A549 (cell line): ENCODE results near the gene DOK7. TPM values are rescaled to one million over a fixed set of nuclear protein-coding genes. Genes with fewer than 3 reads are reported as not detected.
A peak's percentile ranks its signal among the peaks of the same experiment; 100 is the strongest.

Source experiments
- ATAC-seq, 2 experiments: fragments of 200-7000 bp in 1 of 2; fragments of >200 bp in 1 of 2; cut with Nextera tagmentation in 1 of 2; cut with Tn5 transposase in 1 of 2; 3 replicates each; pipeline versions ENCODE4 v1.8.0 to v1.9.1; 2018 to 2020; ENCODE audit warnings: mild to moderate bottlenecking in 1 of 2, moderate library complexity in 1 of 2
- CTCF ChIA-PET: fragments of 300-600 bp; sonication (Branson Sonifier 250); formaldehyde crosslinking; extraction: SDS; loops from one replicate; lab custom pipeline; 2021; ENCODE audit warnings: antibody characterized with exemption, inconsistent platforms; lab: Yijun Ruan, JAX
- POLR2A ChIA-PET: fragments of 350-600 bp; formaldehyde crosslinking; extraction: SDS; loops from one replicate; lab custom pipeline; 2021; ENCODE audit warnings: antibody characterized with exemption, inconsistent platforms; lab: Yijun Ruan, JAX
- DNase-seq, 2 experiments: peaks; one replicate each; pipeline versions ENCODE4 v3.0.0 to v3.0.0-alpha.2; 2011 to 2016; ENCODE audit warnings: low read depth in 1 of 2, low spot score in 1 of 2
- FAIRE-seq: peaks from 2 replicates; lab custom pipeline; 2011; peaks lifted over from hg19 to GRCh38; lab: Jason Lieb, UNC
- H3K27ac ChIP-seq, 2 experiments: fragments of >200 bp; sonication (Bioruptor Twin); formaldehyde crosslinking; 3 replicates each; pipeline ENCODE4 v1.5.1; 2016 to 2017
- H3K4me1 ChIP-seq: fragments of >200 bp; sonication (Bioruptor Twin); formaldehyde crosslinking; 3 replicates; pipeline ENCODE4 v1.6.1; 2016
- H3K4me2 ChIP-seq: fragments of >200 bp; sonication (Bioruptor Twin); formaldehyde crosslinking; 3 replicates; pipeline ENCODE4 v1.6.1; 2016
- H3K4me3 ChIP-seq: fragments of >200 bp; sonication (Bioruptor Twin); formaldehyde crosslinking; 3 replicates; pipeline ENCODE4 v1.5.1; 2016
- H3K9me3 ChIP-seq: fragments of >200 bp; sonication (Bioruptor Twin); formaldehyde crosslinking; 3 replicates; pipeline ENCODE4 v1.6.1; 2016
- BCL3 ChIP-seq: fragments of >200 bp; sonication (Bioruptor Twin); formaldehyde crosslinking; IDR thresholded peaks from 3 replicates; pipeline ENCODE4 v1.6.1; 2016
- CHD4 ChIP-seq: fragments of 200-600 bp; sonication (generic); IDR thresholded peaks from 2 replicates; pipeline ENCODE4 v1.6.1; 2016; ENCODE audit warnings: antibody characterized with exemption, mild to moderate bottlenecking, borderline replicate concordance
- EP300 ChIP-seq, 2 experiments: fragments of >200 bp; sonication (Bioruptor Twin); formaldehyde crosslinking; IDR thresholded peaks; 2 replicates in 1 of 2; 3 replicates in 1 of 2; pipeline ENCODE4 v1.6.1; 2016 to 2017
- MAX ChIP-seq: IDR thresholded peaks from 2 replicates; pipeline ENCODE4 v1.6.1; 2012
- PHF8 ChIP-seq: fragments of 200-600 bp; sonication (generic); IDR thresholded peaks from 2 replicates; pipeline ENCODE4 v1.6.1; 2016; ENCODE audit warnings: low read depth, mild to moderate bottlenecking, antibody characterized with exemption, moderate library complexity, borderline replicate concordance
- RAD21 ChIP-seq, 2 experiments: fragments of >200 bp in 1 of 2; sonication (Bioruptor Twin) in 1 of 2; formaldehyde crosslinking in 1 of 2; IDR thresholded peaks in 1 of 2; conservative IDR thresholded peaks in 1 of 2; 2 replicates in 1 of 2; 3 replicates in 1 of 2; pipeline ENCODE4 v1.6.1; 2012 to 2018; ENCODE audit warnings: inconsistent platforms in 1 of 2
- RARB ChIP-seq: fragments of 250-450 bp; sonication (Bioruptor Pico); IDR thresholded peaks from 2 replicates; pipeline ENCODE4 v1.8.0; 2021; ENCODE audit warnings: mild to moderate bottlenecking, moderate library complexity
- SMC3 ChIP-seq: fragments of >200 bp; sonication (Bioruptor Twin); formaldehyde crosslinking; IDR thresholded peaks from 3 replicates; pipeline ENCODE4 v1.6.1; 2018; ENCODE audit warnings: inconsistent platforms
- ZC3H11A ChIP-seq: fragments of 450-650 bp; IDR thresholded peaks from 2 replicates; pipeline ENCODE4 v1.6.1; 2014; ENCODE audit warnings: antibody characterized with exemption, mild to moderate bottlenecking
- ZNF302 ChIP-seq: fragments of 250-450 bp; sonication (Bioruptor Pico); IDR thresholded peaks from 2 replicates; pipeline ENCODE4 v1.9.0; 2021; ENCODE audit warnings: inconsistent platforms, mild to moderate bottlenecking, moderate library complexity
- ZSCAN20 ChIP-seq: fragments of 250-450 bp; sonication (Bioruptor Pico); IDR thresholded peaks from 2 replicates; pipeline ENCODE4 v1.8.0; 2022; ENCODE audit warnings: mild to moderate bottlenecking, moderate library complexity
- WGBS: methylation state at CpG from one replicate; pipeline ENCODE4 v1.1.6; 2017; ENCODE audit errors: missing lambda C conversion rate; 5-methylcytosine and 5-hydroxymethylcytosine counted together
- polyA plus RNA-seq, 4 experiments: library from polyadenylated mRNA; depleted of rRNA in 3 of 4; stranded (reverse); fragments of >200 nt; fragmentation: RNase III in 1 of 4; extraction: RNeasy Plus Mini Kit Qiagen cat#74134 plus additional on column Dnase treatment in 1 of 4; gene quantifications; 2 replicates in 3 of 4; 3 replicates in 1 of 4; pipeline ENCODE4 v1.2.3, GENCODE V29; 2011 to 2017
- TF ChIP-seq, protein P1 (sequence below): fragments of >200 bp; sonication (Bioruptor Twin); formaldehyde crosslinking; IDR thresholded peaks from 3 replicates; pipeline ENCODE4 v1.5.1; 2016
- TF ChIP-seq, protein P2 (sequence below): IDR thresholded peaks from 2 replicates; pipeline ENCODE4 v1.6.1; 2012; ENCODE audit warnings: low read depth, borderline replicate concordance

DOK7 gene
- polyA plus RNA-seq, 2 of the 4 experiments (the other 2 are of a cell fraction), result 0.17 to 0.21 TPM

- no CpG with 5 or more reads among the region's 36 CpGs for WGBS
Observed at GRCh38 chr4:3442959-3443749, 20.0 kb upstream of the DOK7 start.

GRCh38 chr4:3443750-3444309 is 19.3 kb upstream of the DOK7 start:
- Histone ChIP-seq H3K9me3 (no peaks in the 10 kb centered on the region), H3K4me2 (peak overlapping the region; percentile 58), H3K27ac (no peak overlapping the region), H3K4me1 (peaks cover 6% of the 10 kb centered on the region; the same call in 1 of the 3 replicates)
- no peak for DNase-seq
- no CpG with 5 or more reads among the region's 17 CpGs for WGBS
- no peak for FAIRE-seq
- POLR2A ChIA-PET, result no interaction called here
- peak in 1 of 2 experiments; percentile 9; a peak in 2 of 6 replicates for ATAC-seq
- no peak for TF ChIP-seq PHF8
- TF ChIP-seq EP300 (IDR thresholded peaks at IDR 0.05), result no peak
- TF ChIP-seq ZSCAN20, result no peak
- TF ChIP-seq RAD21 (conservative IDR thresholded peaks at IDR 0.05 in 1 of 2, IDR thresholded peaks at IDR 0.05 in 1 of 2), result 0 out of 5 replicates have a peak, but pooled peaks of 1 of the 2 experiments have one; percentile 7
- TF ChIP-seq, protein P1, sequence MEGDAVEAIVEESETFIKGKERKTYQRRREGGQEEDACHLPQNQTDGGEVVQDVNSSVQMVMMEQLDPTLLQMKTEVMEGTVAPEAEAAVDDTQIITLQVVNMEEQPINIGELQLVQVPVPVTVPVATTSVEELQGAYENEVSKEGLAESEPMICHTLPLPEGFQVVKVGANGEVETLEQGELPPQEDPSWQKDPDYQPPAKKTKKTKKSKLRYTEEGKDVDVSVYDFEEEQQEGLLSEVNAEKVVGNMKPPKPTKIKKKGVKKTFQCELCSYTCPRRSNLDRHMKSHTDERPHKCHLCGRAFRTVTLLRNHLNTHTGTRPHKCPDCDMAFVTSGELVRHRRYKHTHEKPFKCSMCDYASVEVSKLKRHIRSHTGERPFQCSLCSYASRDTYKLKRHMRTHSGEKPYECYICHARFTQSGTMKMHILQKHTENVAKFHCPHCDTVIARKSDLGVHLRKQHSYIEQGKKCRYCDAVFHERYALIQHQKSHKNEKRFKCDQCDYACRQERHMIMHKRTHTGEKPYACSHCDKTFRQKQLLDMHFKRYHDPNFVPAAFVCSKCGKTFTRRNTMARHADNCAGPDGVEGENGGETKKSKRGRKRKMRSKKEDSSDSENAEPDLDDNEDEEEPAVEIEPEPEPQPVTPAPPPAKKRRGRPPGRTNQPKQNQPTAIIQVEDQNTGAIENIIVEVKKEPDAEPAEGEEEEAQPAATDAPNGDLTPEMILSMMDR, result peak; percentile 10; the same call in 2 of the 3 replicates
- TF ChIP-seq, protein P2, sequence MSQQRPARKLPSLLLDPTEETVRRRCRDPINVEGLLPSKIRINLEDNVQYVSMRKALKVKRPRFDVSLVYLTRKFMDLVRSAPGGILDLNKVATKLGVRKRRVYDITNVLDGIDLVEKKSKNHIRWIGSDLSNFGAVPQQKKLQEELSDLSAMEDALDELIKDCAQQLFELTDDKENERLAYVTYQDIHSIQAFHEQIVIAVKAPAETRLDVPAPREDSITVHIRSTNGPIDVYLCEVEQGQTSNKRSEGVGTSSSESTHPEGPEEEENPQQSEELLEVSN, result no peak
- no peak for TF ChIP-seq BCL3
- no peak for TF ChIP-seq CHD4
- no peak for TF ChIP-seq ZC3H11A
- no peak for TF ChIP-seq ZNF302
- TF ChIP-seq, all 56 proteins: peak for 2
- CTCF ChIA-PET, result interaction anchor here (0.7 to 4.5 kb wide), 34 partner anchors 9 to 338 kb away, joined by 3 to 30 read pairs (median 4); partner anchors contain the start of gene MSANTD1
- no peak overlapping the region for H3K4me3 ChIP-seq

More at GRCh38 chr4:3442959-3443749, 20.0 kb upstream of the DOK7 start:
- ATAC-seq, result peak; percentile 54 to 86; a peak in 4 of 6 replicates
- Histone ChIP-seq H3K9me3 (no peaks in the 10 kb centered on the region), H3K4me3 (no peak overlapping the region), H3K27ac (peak overlapping the region in 1 of 2 experiments; percentile 38; a peak in 1 of 6 replicates), H3K4me1 (peaks cover 6% of the 10 kb centered on the region; the same call in 1 of the 3 replicates), H3K4me2 (peak overlapping the region; percentile 58)
- CTCF ChIA-PET, result interaction anchor here (0.6 to 4.5 kb wide), 39 partner anchors 9 to 433 kb away, joined by 3 to 30 read pairs (median 4); partner anchors contain the start of gene MSANTD1
- POLR2A ChIA-PET, result no interaction called here
- no peak for FAIRE-seq
- peak; percentile 40 to 58 for DNase-seq
- TF ChIP-seq RAD21 (conservative IDR thresholded peaks at IDR 0.05 in 1 of 2, IDR thresholded peaks at IDR 0.05 in 1 of 2) (peak; percentile 80 to 88), SMC3 (peak; percentile 92), MAX (no peak), RARB (CRISPR knock-in tag) (no peak)
- TF ChIP-seq, protein P1, result peak; percentile 84
